Jurkat, Clone E6-1 (cell line): ENCODE data around the gene TMEM132C.

Experiments
- DNase-seq: peaks from one replicate; pipeline ENCODE4 v3.0.0-alpha.2; 2011; ENCODE audit warnings: low read depth, low spot score
- H3K4me3 ChIP-seq: 2 replicates; pipeline ENCODE4 v1.5.1; 2011; ENCODE audit warnings: mild to moderate bottlenecking, low read length, control low read depth, moderate library complexity

Gene TMEM132C

DNA sequence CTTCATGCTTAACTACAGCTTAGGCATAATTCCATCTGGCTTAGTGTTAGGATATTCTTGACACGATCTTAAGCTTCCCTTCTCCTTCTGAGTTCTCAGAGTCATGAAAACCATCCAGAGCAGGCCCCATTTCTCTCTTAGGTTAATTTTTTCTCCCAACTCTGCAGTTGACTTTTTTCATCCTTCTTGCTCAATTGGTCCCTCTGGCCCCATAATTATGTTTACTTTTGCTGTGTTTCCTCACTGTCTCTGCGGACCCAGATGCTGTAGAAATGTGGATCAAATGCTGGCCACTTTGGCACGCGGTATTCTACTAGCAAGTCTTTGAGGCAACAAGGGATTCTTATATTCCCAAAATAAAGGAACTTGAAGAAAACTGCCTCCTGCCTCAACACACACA is 9.5 kb downstream of the TMEM132C start:
- DNase-seq = no peak

DNA sequence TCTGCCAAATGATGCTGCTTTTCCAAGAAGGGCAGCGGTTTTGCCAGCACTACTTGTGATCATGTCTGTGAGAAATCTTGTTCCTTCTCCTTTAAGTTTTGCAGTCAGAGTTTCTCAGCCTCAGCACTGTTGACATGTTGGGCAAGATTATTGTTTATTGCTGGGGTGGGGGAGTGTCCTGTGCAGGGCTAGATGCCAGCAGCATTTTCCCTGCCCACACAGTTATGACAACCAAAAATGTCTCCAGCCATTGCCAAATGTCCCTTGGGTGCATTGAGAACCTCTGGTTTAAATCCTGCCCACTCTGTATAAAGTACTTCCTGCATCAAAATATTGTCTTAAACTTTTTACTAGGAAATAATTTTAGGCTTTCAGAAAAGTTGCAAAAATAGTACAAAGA is 20.0 kb downstream of the TMEM132C start:
- DNase-seq = no peak
- no peak overlapping the region for H3K4me3 ChIP-seq

More for the DNA sequence above, 9.5 kb downstream of the TMEM132C start:
- no peak overlapping the region for H3K4me3 ChIP-seq

DNA sequence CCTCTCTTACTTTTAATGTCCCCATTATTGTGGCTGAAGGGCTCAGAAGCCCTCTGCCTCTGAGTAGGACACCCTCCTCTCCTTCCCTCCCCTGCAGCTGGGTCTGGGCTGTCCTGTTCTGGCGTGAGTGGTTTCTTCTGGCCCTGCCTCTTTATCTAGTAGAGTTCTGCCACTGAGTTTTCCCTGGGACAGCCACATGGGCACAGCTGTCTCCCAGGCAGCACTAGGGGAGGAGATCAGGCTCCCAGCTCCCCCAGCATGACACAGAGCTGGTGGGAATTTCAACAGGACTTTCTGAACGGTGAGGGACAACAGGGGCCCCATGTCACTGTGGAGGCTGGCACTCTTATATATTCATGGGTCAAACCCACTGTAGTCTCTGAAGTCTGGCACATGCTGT is 21.4 kb downstream of the TMEM132C start:
- H3K4me3 ChIP-seq = no peak overlapping the region
- DNase-seq = no peak

DNA sequence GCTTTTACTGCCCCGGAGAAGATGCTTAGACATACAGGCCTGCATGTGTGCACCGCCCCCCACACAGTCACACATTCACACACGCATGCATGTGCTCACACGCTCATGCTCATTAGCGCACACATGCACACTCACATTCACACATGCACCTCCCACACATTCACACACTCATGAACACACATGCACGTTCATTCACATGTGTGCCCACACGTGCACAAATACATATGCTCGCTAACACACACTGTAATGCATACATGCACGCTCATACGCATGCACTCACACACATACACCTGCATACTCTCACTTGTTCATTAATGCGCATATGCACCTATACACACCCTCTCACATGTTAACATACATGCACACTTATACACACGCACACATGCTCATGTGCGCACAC is 21.9 kb downstream of the TMEM132C start:
- no peak overlapping the region for H3K4me3 ChIP-seq
- no peak for DNase-seq

- no peak overlapping the region for H3K4me3 ChIP-seq
- DNase-seq = no peak
These were observed 24.0 kb downstream of the TMEM132C start for GRCh38 chr12:128290938-128291337.

GRCh38 chr12:128298091-128298748 is 31.2 kb downstream of the TMEM132C start:
- peak; percentile 76 for DNase-seq
- H3K4me3 ChIP-seq = no peak overlapping the region

GRCh38 chr12:128305336-128305892 is 38.4 kb downstream of the TMEM132C start:
- no peak overlapping the region for H3K4me3 ChIP-seq
- DNase-seq = peak; percentile 16

DNA sequence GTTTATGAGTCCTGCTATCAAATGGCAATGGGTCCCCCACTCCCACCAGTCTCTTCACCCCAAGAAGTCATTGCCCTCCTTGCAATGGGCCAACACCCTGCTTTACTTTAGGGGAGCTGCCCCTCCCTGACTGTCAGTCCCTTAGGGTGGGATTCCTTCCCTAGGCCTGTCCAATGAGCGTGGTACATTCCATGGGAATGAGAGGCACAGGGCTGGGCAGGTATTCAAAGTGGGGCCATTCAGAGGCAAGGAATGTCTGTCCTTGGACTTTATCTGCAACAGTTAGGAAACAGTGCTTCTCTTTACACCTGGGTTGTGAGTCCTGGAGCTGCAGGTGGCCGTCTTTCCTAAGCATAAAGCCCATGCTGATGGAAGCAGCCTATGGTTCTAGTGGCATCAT is 40.8 kb downstream of the TMEM132C start:
- no peak for DNase-seq
- H3K4me3 ChIP-seq = no peak overlapping the region

- no peak overlapping the region for H3K4me3 ChIP-seq
- no peak for DNase-seq
These were observed 45.7 kb downstream of the TMEM132C start for GRCh38 chr12:128312661-128313060.

GRCh38 chr12:128313931-128314330 is 47.0 kb downstream of the TMEM132C start:
- no peak for DNase-seq
- H3K4me3 ChIP-seq = no peak overlapping the region

- DNase-seq = no peak
- no peak overlapping the region for H3K4me3 ChIP-seq
These were observed 47.6 kb downstream of the TMEM132C start for GRCh38 chr12:128314611-128315010.

- H3K4me3 ChIP-seq = no peak overlapping the region
- peak; percentile 26 for DNase-seq
These were observed 49.1 kb downstream of the TMEM132C start for GRCh38 chr12:128316078-128316477.

DNA sequence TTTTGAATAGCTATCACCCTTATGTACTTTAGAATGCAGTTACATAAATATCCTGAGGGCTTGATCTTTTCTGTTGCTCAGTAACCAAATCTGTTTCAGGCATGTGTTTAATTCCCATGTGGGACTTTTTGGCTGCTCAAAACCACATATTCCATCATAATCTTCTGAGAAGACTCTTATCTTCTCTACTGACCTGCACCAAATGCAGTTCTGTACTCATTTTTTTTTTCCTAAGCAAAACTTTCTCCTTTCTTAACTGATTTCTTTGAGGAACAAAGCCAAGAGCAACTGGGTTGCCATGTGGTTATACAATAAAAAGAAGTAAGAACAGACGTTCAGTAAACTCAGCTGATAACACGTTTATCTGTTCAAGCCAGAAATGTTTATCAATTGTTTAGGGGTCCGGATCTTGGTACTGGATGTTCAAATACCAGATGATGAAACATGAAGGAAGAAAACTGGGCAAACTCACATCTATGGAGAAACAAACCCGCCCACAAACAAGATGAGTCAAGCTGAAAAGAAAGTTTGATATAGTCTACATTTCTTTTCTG is 50.1 kb downstream of the TMEM132C start:
- H3K4me3 ChIP-seq = no peak overlapping the region
- DNase-seq = peak; percentile 61

DNA sequence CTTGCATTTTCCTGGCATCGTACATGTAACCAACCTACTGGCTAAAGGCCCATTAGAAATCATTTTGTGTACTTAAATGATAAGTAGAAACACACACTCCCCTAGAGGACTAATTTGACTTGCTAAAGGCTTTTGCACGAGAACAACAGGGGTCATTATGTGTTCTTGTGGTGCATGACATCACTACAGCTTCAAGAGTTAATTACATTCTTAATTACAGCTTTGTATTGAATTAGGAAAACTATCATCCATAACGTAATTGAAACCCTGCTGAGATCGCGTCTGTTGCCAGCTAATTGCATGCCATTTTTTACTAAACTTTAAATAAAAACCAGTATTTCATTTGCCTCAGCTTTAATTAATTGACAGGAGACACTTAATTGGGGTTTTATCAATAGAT is 51.4 kb downstream of the TMEM132C start:
- DNase-seq = no peak
- no peak overlapping the region for H3K4me3 ChIP-seq

DNA sequence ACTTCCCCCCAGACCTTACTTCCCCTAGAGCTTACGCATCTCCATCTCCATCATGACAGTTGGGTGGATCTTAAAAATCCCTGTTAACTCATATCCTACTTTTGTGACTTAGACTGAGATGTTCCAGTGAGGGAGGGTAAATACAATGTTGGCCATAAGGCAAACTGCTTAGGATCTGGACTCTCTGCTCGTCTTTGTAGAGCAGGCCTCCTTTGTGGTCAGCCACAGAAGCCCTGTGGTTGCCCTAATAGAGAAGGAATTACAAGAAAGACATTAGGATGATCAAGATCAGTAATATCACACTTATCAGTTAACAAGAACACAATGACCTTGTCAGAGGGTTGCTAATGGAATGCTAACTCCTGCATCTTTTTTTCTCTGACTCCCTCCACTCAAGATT is 52.0 kb downstream of the TMEM132C start:
- H3K4me3 ChIP-seq = no peak overlapping the region
- DNase-seq = no peak

DNA sequence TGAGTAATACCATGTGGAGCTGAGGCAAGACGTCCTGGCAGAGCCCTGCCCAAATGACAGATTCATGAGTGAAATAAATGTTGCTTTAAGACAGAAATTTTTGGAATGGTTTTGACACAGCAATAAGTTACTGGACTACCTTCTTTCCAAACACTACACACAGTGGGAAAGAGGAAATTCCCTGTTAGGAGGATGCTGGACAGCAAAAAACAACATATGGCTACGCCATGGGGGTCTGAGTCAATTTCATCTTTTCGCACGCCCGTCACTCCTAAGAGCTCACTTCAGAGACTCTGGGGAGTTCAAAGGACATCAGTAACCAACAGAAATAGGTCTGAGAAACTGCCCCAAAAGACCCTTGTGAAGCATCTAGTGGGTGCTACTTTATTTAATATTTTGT is 55.4 kb downstream of the TMEM132C start:
- no peak for DNase-seq
- H3K4me3 ChIP-seq = no peak overlapping the region

DNA sequence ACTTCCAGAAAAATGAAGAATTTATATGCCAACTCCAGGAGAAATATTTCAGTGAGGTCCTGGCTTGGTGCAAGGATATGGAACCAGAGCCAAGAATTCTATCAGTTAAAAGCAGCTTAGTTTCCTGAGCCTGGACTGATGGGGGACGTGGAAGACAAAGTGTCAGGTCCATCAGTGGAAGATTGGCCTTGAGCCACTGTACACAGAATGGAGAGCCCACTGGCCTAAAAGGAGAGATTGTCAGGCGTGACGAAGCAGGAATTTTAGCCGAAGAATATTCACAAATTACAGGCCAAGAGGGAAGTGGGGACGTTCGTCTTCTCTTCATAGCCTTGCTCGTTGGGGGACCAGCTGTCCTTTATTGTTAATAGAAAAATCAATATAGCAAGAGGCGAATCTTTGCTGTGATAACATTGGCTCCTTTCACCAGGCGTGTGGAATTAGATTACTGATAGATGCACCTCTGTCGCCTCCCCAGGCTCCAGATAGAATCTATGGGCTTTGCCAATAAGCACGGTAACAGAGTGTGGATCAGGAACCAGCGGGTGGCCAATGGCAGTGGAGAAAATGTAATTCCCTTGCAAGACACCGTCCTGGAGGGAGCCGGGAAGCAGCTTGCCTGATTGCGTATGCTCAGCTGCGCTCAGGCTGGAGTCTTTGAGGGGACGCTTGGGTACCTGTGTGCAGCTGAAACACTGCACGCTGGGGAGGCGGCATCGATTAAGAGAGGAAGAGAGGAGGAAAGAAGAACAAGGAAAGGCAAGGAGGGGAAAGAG is 56.4 kb downstream of the TMEM132C start:
- H3K4me3 ChIP-seq = no peak overlapping the region
- no peak for DNase-seq

- DNase-seq = no peak
- no peak overlapping the region for H3K4me3 ChIP-seq
These were observed 58.7 kb downstream of the TMEM132C start for GRCh38 chr12:128325646-128326045.

DNA sequence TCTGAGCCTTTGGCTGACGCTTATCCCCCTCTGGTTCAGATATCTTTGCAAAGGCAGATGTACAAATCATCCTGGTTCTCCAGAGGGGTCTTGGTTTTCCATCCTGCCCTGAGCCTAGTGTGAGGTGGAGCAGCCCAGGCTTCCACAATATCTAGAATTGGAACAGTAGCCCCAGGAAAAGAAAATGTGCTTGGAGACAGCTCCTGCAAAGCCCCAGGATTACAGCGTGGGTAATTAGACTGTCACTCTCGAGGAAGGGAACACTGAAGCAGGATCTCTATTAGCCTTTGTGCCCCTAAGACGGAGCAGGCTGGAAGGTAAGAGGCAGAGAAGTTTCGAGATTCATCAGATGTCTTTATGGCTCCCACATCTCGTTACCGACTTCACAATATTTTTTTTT is 59.4 kb downstream of the TMEM132C start:
- no peak for DNase-seq

DNA sequence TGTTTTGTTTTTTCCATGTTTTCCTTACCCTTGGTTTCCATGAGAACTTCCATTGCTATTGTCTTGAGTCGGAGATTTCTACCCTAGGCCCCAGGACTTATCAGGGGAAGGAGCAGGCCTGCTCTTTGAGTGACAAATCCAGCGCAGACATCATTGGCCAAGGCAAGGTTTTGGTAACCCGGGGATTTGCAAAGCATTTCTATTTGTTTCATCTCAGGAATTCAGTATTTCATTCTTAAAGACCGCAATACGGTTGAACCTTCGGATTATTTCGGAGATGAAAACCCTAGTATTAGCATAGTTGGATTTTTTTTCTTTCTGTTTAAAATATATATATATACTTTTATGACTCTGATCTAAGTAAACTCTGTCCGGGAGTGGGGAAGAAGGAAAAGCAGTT is 62.0 kb downstream of the TMEM132C start:
- no peak for DNase-seq

More for the DNA sequence above, 59.4 kb downstream of the TMEM132C start:
- no peak overlapping the region for H3K4me3 ChIP-seq

More for the DNA sequence above, 62.0 kb downstream of the TMEM132C start:
- no peak overlapping the region for H3K4me3 ChIP-seq
